ENCODE results near the gene CMC2.

The CMC2 gene

GRCh38 chr16:80989801-80990200, 16.9 kb downstream of the CMC2 start:
- Histone ChIP-seq H3K4me1 (ENCODE audit: control insufficient read depth, insufficient read depth, low read length) (peaks cover 33% of the 10 kb centered on the region), H3K4me3 (ENCODE audit: low read length) (no peak overlapping the region), H3K27me3 (ENCODE audit: control insufficient read depth, insufficient read depth, low read length) (no peaks in the 10 kb centered on the region), H3K9me3 (replicated peaks; ENCODE audit: low read length) (no peaks in the 10 kb centered on the region), H3K4me2 (ENCODE audit: low read length) (no peak overlapping the region), H3K9ac (ENCODE audit: low read depth, low read length) (no peak overlapping the region), H3K36me3 (ENCODE audit: insufficient read depth, low read length) (no peaks in the 10 kb centered on the region)

GRCh38 chr16:80988756-80989155, 17.9 kb downstream of the CMC2 start:
- H3K36me3 ChIP-seq (ENCODE audit: insufficient read depth, low read length): no peaks in the 10 kb centered on the region
- no peaks in the 10 kb centered on the region for H3K9me3 ChIP-seq (replicated peaks; ENCODE audit: low read length)
- H3K4me2 ChIP-seq (ENCODE audit: low read length): no peak overlapping the region
- H3K4me3 ChIP-seq (ENCODE audit: low read length): no peak overlapping the region
- no peaks in the 10 kb centered on the region for H3K27me3 ChIP-seq (ENCODE audit: control insufficient read depth, insufficient read depth, low read length)
- peaks cover 24% of the 10 kb centered on the region for H3K4me1 ChIP-seq (ENCODE audit: control insufficient read depth, insufficient read depth, low read length)
- H3K9ac ChIP-seq (ENCODE audit: low read depth, low read length): no peak overlapping the region

- Histone ChIP-seq H3K27me3 (ENCODE audit: control insufficient read depth, insufficient read depth, low read length) (no peaks in the 10 kb centered on the region), H3K4me2 (ENCODE audit: low read length) (no peak overlapping the region), H3K4me3 (ENCODE audit: low read length) (no peak overlapping the region), H3K36me3 (ENCODE audit: insufficient read depth, low read length) (no peaks in the 10 kb centered on the region), H3K9me3 (replicated peaks; ENCODE audit: low read length) (no peaks in the 10 kb centered on the region), H3K4me1 (ENCODE audit: control insufficient read depth, insufficient read depth, low read length) (peaks cover 9% of the 10 kb centered on the region), H3K9ac (ENCODE audit: low read depth, low read length) (no peak overlapping the region)
Measured at GRCh38 chr16:80986557-80986956, 20.1 kb downstream of the CMC2 start.

GRCh38 chr16:80985611-80986010, 21.1 kb downstream of the CMC2 start:
- Histone ChIP-seq H3K4me3 (ENCODE audit: low read length) (no peak overlapping the region), H3K4me1 (ENCODE audit: control insufficient read depth, insufficient read depth, low read length) (peaks cover 9% of the 10 kb centered on the region)

GRCh38 chr16:80984124-80984892, 22.4 kb downstream of the CMC2 start:
- H3K4me3 ChIP-seq (ENCODE audit: low read length): no peak overlapping the region
- no peaks in the 10 kb centered on the region for H3K27me3 ChIP-seq (ENCODE audit: control insufficient read depth, insufficient read depth, low read length)
- no peak overlapping the region for H3K9ac ChIP-seq (ENCODE audit: low read depth, low read length)
- peaks cover 5% of the 10 kb centered on the region for H3K36me3 ChIP-seq (ENCODE audit: insufficient read depth, low read length)
- no peaks in the 10 kb centered on the region for H3K9me3 ChIP-seq (replicated peaks; ENCODE audit: low read length)
- H3K4me2 ChIP-seq (ENCODE audit: low read length): no peak overlapping the region
- no peaks in the 10 kb centered on the region for H3K4me1 ChIP-seq (ENCODE audit: control insufficient read depth, insufficient read depth, low read length)

More at GRCh38 chr16:80985611-80986010, 21.1 kb downstream of the CMC2 start:
- Histone ChIP-seq H3K4me2 (ENCODE audit: low read length) (no peak overlapping the region), H3K9me3 (replicated peaks; ENCODE audit: low read length) (no peaks in the 10 kb centered on the region), H3K27me3 (ENCODE audit: control insufficient read depth, insufficient read depth, low read length) (no peaks in the 10 kb centered on the region), H3K36me3 (ENCODE audit: insufficient read depth, low read length) (peaks cover under 1% of the 10 kb centered on the region), H3K9ac (ENCODE audit: low read depth, low read length) (no peak overlapping the region)

GRCh38 chr16:80982646-80983045, 24.0 kb downstream of the CMC2 start:
- Histone ChIP-seq H3K4me2 (ENCODE audit: low read length) (no peak overlapping the region), H3K9ac (ENCODE audit: low read depth, low read length) (no peak overlapping the region), H3K9me3 (replicated peaks; ENCODE audit: low read length) (no peaks in the 10 kb centered on the region)

GRCh38 chr16:80981103-80981502, 25.6 kb downstream of the CMC2 start:
- Histone ChIP-seq H3K9me3 (replicated peaks; ENCODE audit: low read length) (no peaks in the 10 kb centered on the region), H3K9ac (ENCODE audit: low read depth, low read length) (no peak overlapping the region), H3K4me2 (ENCODE audit: low read length) (no peak overlapping the region), H3K27me3 (ENCODE audit: control insufficient read depth, insufficient read depth, low read length) (no peaks in the 10 kb centered on the region), H3K4me1 (ENCODE audit: control insufficient read depth, insufficient read depth, low read length) (no peaks in the 10 kb centered on the region), H3K4me3 (ENCODE audit: low read length) (no peak overlapping the region), H3K36me3 (ENCODE audit: insufficient read depth, low read length) (peaks cover 9% of the 10 kb centered on the region)

More at GRCh38 chr16:80982646-80983045, 24.0 kb downstream of the CMC2 start:
- Histone ChIP-seq H3K27me3 (ENCODE audit: control insufficient read depth, insufficient read depth, low read length) (no peaks in the 10 kb centered on the region), H3K36me3 (ENCODE audit: insufficient read depth, low read length) (peaks cover 9% of the 10 kb centered on the region), H3K4me1 (ENCODE audit: control insufficient read depth, insufficient read depth, low read length) (no peaks in the 10 kb centered on the region), H3K4me3 (ENCODE audit: low read length) (no peak overlapping the region)

- Histone ChIP-seq H3K4me1 (ENCODE audit: control insufficient read depth, insufficient read depth, low read length) (peaks cover 7% of the 10 kb centered on the region), H3K4me3 (ENCODE audit: low read length) (no peak overlapping the region), H3K4me2 (ENCODE audit: low read length) (no peak overlapping the region), H3K36me3 (ENCODE audit: insufficient read depth, low read length) (peaks cover 18% of the 10 kb centered on the region), H3K9ac (ENCODE audit: low read depth, low read length) (no peak overlapping the region), H3K9me3 (replicated peaks; ENCODE audit: low read length) (no peaks in the 10 kb centered on the region), H3K27me3 (ENCODE audit: control insufficient read depth, insufficient read depth, low read length) (no peaks in the 10 kb centered on the region)
Measured at GRCh38 chr16:80976946-80977345, 29.7 kb downstream of the CMC2 start.

- peaks cover 15% of the 10 kb centered on the region for H3K36me3 ChIP-seq (ENCODE audit: insufficient read depth, low read length)
- H3K4me3 ChIP-seq (ENCODE audit: low read length): no peak overlapping the region
- H3K27me3 ChIP-seq (ENCODE audit: control insufficient read depth, insufficient read depth, low read length): no peaks in the 10 kb centered on the region
Measured at GRCh38 chr16:80974649-80975376, 31.9 kb downstream of the CMC2 start.

GRCh38 chr16:80973991-80974390, 32.7 kb downstream of the CMC2 start:
- Histone ChIP-seq H3K36me3 (ENCODE audit: insufficient read depth, low read length) (peaks cover 14% of the 10 kb centered on the region), H3K4me2 (ENCODE audit: low read length) (no peak overlapping the region), H3K27me3 (ENCODE audit: control insufficient read depth, insufficient read depth, low read length) (no peaks in the 10 kb centered on the region), H3K4me1 (ENCODE audit: control insufficient read depth, insufficient read depth, low read length) (peaks cover 10% of the 10 kb centered on the region), H3K9me3 (replicated peaks; ENCODE audit: low read length) (no peaks in the 10 kb centered on the region), H3K9ac (ENCODE audit: low read depth, low read length) (no peak overlapping the region), H3K4me3 (ENCODE audit: low read length) (no peak overlapping the region)

More at GRCh38 chr16:80974649-80975376, 31.9 kb downstream of the CMC2 start:
- Histone ChIP-seq H3K4me1 (ENCODE audit: control insufficient read depth, insufficient read depth, low read length) (peaks cover 7% of the 10 kb centered on the region), H3K9me3 (replicated peaks; ENCODE audit: low read length) (no peaks in the 10 kb centered on the region), H3K9ac (ENCODE audit: low read depth, low read length) (no peak overlapping the region), H3K4me2 (ENCODE audit: low read length) (no peak overlapping the region)

- H3K4me1 ChIP-seq (ENCODE audit: control insufficient read depth, insufficient read depth, low read length): peaks cover 11% of the 10 kb centered on the region
- no peaks in the 10 kb centered on the region for H3K27me3 ChIP-seq (ENCODE audit: control insufficient read depth, insufficient read depth, low read length)
- no peak overlapping the region for H3K4me3 ChIP-seq (ENCODE audit: low read length)
- no peak overlapping the region for H3K4me2 ChIP-seq (ENCODE audit: low read length)
- no peaks in the 10 kb centered on the region for H3K9me3 ChIP-seq (replicated peaks; ENCODE audit: low read length)
- no peak overlapping the region for H3K9ac ChIP-seq (ENCODE audit: low read depth, low read length)
- H3K36me3 ChIP-seq (ENCODE audit: insufficient read depth, low read length): peaks cover 10% of the 10 kb centered on the region
Measured at GRCh38 chr16:80972611-80973010, 34.1 kb downstream of the CMC2 start.
